Stimulated activated CD4-positive, alpha-beta T cell treated with anti-CD3 and anti-CD28 coated beads, Interleukin-15, amount 100 ng/mL, for 1 hour (primary cell): ENCODE results near the gene GRIK4.
"Not testable (repeated sequence)": the region's sequence is repeated elsewhere in the genome, so short reads cannot be mapped to it uniquely, and the experiment has no call there.

Source experiments
- DNase-seq, 2 donors: peaks; one replicate each; pipeline ENCODE4 v3.0.0-alpha.2; 2020; ENCODE audit warnings: low read depth in 1 of 2, low spot score in 1 of 2

GRIK4 gene

GRCh38 chr11:120511116-120511819, at the start of gene GRIK4:
GRIK4 (plus strand) TSS chr11:120511748; CDS start chr11:120660319, 148,571 bp downstream.
- peak; percentile 26 to 70 for DNase-seq

DNA sequence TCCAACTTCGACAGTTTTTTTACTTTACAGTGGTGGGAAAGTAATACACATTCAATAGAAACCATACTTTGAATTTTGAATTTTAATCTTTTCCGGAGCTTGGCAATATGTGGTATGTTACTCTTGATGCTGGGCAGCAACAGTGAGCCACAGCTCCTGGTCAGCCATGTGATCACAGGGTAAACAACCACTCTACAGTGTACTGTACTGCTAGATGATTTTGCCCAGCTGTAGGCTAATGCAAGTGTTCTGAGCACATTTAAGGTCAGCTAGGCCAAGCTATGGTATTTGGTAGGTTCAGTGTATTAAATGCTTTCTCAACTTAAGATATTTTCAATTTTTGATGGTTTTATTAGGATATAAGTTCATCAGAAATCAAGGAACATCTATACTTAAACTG, 48.7 kb upstream of the GRIK4 start:
- no peak for DNase-seq

DNA sequence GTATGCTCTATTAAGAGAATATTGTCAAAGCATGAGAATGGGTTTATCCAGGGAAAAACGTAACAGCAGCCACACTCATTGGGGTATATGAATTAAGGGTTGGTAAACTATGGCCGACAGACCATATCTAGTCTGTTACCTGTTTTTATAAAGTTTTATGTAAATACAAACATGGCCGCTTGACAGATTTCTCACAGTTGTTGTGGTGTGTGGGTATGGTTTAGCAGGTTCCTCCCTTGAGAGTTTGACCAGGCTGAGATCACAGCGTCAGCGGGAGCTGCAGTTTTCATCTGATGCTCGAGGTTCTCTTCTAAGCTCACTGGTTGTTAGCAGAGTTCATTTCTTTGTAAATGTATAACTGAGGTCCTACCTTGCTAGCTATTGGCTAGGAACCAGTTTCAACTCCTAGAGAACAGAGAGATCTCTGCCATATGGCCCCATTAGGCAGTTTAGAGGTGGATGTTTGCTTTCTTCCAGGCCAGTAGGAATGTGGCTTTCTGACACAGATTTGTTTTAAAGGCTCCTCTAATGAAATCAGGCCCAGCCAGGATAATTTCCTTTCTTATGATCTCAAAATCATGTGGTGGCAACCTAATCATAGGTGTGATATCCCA, 45.5 kb upstream of the GRIK4 start:
- DNase-seq, result no peak

DNA sequence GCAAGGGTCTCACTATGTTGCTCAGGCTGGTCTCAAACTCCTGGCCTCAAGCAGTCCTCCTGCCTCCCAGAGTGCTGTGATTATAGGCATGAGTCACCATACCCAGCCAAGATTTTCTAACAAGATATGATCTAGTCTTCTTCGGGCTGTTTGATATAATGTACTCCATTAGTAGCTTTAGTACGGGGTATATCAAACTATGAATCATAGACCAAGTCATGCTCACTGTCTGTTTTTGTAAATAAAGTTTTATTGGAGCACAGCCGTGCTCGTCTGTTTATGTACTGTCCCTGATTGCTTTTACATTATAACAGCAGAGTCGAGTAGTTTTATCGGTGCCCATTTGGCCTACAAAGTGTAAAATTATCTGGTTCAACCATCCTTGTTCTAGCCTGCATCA, 43.9 kb upstream of the GRIK4 start:
- DNase-seq, result no peak

GRCh38 chr11:120471131-120471530, 40.4 kb upstream of the GRIK4 start:
- DNase-seq, result no peak

GRCh38 chr11:120471994-120472393, 39.6 kb upstream of the GRIK4 start:
- DNase-seq, result no peak

- DNase-seq, result no peak
Observed at GRCh38 chr11:120473503-120473902, 38.0 kb upstream of the GRIK4 start.

DNA sequence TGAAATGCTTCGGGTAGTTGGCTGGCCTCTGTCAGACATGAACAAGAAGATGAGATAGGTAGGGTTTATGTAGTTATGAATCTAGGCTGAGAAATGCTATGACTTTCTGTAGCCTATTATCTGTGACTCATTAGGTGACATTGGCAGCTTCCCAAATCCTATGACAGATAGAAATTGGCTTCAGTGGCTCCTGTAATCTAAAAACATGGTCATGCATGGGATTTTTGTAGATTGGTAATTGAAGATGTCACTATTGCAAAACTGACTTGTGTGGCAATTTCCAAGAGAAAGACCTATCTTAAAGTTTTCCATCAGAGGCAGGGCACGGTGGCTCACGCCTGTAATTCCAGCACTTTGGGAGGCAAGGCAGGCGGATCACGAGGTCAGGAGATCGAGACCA, 29.4 kb upstream of the GRIK4 start:
- DNase-seq, result no peak

DNA sequence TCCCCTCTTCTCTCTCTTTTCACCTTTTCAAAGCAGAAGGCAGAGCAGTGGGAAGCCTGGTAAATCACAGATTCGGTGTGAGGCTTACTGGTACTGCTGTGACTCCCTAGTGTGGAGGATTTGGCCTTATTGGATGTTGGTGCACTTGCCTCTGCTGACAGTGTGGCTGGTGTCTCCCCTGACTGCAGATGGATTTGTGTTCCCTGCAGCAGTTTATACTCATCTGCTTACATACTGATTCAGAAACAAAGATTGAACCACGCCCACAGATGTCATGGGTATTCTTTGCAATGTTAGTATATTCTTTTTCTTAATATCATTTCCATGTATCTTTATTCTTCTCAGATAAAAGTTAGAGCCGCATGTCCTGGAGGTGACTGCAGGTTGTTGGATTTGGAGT, 26.8 kb upstream of the GRIK4 start:
- DNase-seq, result no peak

- DNase-seq, result no peak
Observed at GRCh38 chr11:120486138-120486537, 25.4 kb upstream of the GRIK4 start.

DNA sequence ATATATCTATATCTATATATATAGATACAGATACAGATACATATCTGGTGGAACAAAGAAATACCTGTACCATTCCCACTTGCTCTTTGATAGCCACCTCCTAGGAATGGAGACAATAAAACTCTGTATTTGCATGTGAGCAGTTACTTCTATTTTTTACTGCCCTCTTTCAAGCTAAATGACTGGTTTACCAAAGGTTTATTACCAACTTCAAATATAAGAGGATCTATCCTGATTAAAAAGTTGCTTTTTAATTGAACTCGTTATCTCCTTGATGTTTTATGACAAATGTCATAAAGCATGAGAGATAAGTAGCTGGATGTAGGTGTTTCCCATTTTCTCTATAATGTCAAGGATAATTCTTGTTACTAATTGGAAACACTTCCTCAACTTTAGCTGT, 21.7 kb upstream of the GRIK4 start:
- no peak for DNase-seq

GRCh38 chr11:120492486-120492885, 19.1 kb upstream of the GRIK4 start:
- no peak for DNase-seq

GRCh38 chr11:120494595-120494994, 17.0 kb upstream of the GRIK4 start:
- DNase-seq, result no peak

- DNase-seq, result no peak
Observed at GRCh38 chr11:120499088-120499487, 12.5 kb upstream of the GRIK4 start.

DNA sequence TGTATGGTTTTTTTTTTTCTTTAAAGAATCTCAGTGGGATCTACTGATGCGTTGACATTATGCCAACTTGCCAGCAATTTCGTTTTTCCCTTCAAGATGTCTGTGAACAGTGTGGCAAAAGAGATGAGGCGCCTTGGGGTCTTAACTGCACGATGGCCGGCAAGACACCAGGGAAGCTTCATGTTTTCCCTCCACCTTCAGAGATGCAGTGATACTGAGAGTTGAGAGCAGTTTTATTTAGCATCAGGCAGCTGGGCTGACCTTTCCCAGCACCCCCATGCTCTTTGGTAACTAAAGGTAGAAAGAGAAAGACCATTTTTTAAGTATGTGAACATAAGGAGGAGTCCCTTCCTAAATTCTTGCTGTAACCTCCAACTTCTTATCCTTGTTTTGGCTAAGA, 11.7 kb upstream of the GRIK4 start:
- DNase-seq, result no peak

- DNase-seq, result no peak
Observed at GRCh38 chr11:120500414-120501071, 11.0 kb upstream of the GRIK4 start.

DNA sequence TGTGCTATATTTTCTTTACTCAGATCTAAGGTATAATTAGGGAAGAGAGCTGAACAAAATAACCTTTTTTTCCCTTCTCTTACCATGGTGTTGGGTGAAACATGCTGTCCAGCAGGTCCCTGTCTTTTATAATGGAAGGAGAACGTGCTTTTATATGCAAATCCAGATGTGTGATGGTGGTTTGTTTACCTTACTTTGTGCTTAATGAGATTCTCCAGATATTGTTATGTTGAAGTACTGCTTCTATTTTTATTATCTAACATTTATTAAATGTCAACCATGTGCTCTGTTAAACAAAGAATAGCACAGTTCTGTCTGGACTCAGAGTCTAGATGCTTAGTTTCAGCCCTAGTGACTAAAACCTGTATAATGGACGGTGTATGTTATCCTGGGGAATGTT, 10.1 kb upstream of the GRIK4 start:
- no peak for DNase-seq

DNA sequence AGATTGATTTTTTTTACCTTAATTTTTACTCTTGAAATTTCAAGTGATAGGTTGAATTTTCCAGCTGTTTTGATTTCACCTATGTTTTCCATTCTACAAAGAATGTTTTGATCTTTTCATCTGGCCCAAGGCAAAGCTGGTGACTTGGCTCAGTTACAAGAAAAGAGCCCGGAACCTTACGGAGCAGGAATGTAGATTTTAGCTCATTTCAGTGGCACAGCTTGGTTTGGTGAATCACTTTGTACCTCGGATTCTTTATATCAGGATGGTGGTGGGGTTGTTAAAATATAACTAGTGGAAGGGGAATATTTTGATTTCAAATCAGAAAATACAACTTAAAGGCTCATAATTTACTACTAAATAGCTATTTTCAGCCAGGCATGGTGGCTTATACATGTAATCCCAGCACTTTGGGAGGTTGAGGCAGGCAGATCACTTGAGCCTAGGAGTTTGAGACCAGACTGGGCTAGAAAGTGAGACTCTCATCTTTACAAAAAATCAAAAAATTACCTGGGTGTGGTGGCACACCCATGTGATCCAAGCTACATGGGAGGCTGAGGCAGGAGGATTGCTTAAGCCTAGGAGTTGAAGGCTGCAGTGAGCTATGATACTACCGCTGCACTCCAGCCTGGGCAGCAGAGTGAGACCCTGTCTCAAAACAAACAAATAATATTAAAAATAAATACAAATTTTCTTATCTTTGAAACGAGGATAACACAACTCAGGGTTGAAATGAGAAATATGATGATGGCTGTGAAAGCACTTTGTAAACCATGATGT, 9.4 kb upstream of the GRIK4 start:
- no peak for DNase-seq

- DNase-seq, result not testable (repeated sequence)
Observed at GRCh38 chr11:120503529-120503928, 8.0 kb upstream of the GRIK4 start.

DNA sequence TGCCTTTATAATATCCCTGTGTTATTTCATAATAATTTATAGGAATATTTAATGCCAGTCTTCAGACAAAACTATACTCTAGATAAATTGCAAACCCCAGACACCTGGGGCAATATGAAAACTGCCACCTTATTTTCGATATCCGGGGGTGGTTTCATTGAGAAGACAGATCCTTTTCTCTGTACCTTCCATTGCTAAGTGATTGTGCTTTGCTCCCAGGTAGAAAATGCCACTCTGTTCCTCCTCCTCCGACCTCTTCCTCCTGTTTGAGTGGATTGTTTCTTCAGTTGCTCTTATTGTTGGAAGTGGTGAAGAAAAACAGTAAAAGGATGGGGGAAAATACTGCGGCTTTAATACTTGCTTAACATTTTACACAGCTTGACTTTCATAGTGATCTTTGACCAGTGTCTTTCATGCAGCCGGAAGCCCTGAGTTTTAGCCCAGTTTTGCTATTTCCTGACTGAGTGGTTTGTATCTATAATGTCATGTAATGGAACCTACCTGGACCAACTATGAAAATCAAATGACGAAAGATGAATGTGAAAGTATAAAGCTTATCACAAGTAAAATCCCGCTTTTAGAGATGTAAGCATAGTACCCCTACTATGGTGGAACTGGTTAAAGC, 5.6 kb upstream of the GRIK4 start:
- DNase-seq, result no peak

GRCh38 chr11:120509346-120510053, 2.0 kb upstream of the GRIK4 start:
- no peak for DNase-seq
